ENCODE measurements around the gene ERP44. TPM values are rescaled to one million over a fixed set of nuclear protein-coding genes. Genes with fewer than 3 reads are reported as not detected.

Gene ERP44
- polyA plus RNA-seq, 1 donor, result 42.5 TPM

GRCh38 chr9:99980598-99980997 is 118.2 kb downstream of the ERP44 start:
- Histone ChIP-seq H3K27me3 (ENCODE audit: control insufficient read depth, insufficient read depth, low read length) (no peaks in the 10 kb centered on the region), H3K4me1 (ENCODE audit: control insufficient read depth, insufficient read depth, low read length) (no peaks in the 10 kb centered on the region), H3K9me3 (ENCODE audit: control insufficient read depth, low read depth, low read length) (no peaks in the 10 kb centered on the region), H3K36me3 (ENCODE audit: control insufficient read depth, insufficient read depth, low read length) (peaks cover 3% of the 10 kb centered on the region), H3K4me3 (ENCODE audit: low read length) (no peak overlapping the region), H3K27ac (ENCODE audit: low read length) (no peak overlapping the region)
- no CpG with 5 or more reads among the region's 2 CpGs for WGBS (ENCODE audit: insufficient coverage, low lambda C conversion rate)
- DNase-seq, result no peak

GRCh38 chr9:99978221-99978620 is 120.6 kb downstream of the ERP44 start:
- Histone ChIP-seq H3K36me3 (ENCODE audit: control insufficient read depth, insufficient read depth, low read length) (peaks cover 3% of the 10 kb centered on the region), H3K4me1 (ENCODE audit: control insufficient read depth, insufficient read depth, low read length) (no peaks in the 10 kb centered on the region), H3K27me3 (ENCODE audit: control insufficient read depth, insufficient read depth, low read length) (no peaks in the 10 kb centered on the region), H3K27ac (ENCODE audit: low read length) (no peak overlapping the region), H3K4me3 (ENCODE audit: low read length) (no peak overlapping the region), H3K9me3 (ENCODE audit: control insufficient read depth, low read depth, low read length) (no peaks in the 10 kb centered on the region)
- no peak for DNase-seq
- no CpG with 5 or more reads among the region's 1 CpG for WGBS (ENCODE audit: insufficient coverage, low lambda C conversion rate)

- Histone ChIP-seq H3K4me3 (ENCODE audit: low read length) (no peak overlapping the region), H3K36me3 (ENCODE audit: control insufficient read depth, insufficient read depth, low read length) (no peaks in the 10 kb centered on the region), H3K9me3 (ENCODE audit: control insufficient read depth, low read depth, low read length) (no peaks in the 10 kb centered on the region), H3K4me1 (ENCODE audit: control insufficient read depth, insufficient read depth, low read length) (no peaks in the 10 kb centered on the region), H3K27me3 (ENCODE audit: control insufficient read depth, insufficient read depth, low read length) (no peaks in the 10 kb centered on the region), H3K27ac (ENCODE audit: low read length) (no peak overlapping the region)
- no peak for DNase-seq
- 100% methylated on average over 1 of the region's 3 CpGs for WGBS (ENCODE audit: insufficient coverage, low lambda C conversion rate)
Observed at GRCh38 chr9:99977033-99977792, 121.6 kb downstream of the ERP44 start.

GRCh38 chr9:99973455-99973854 is 125.3 kb downstream of the ERP44 start:
- H3K36me3 ChIP-seq (ENCODE audit: control insufficient read depth, insufficient read depth, low read length), result peaks cover 19% of the 10 kb centered on the region
- H3K27ac ChIP-seq (ENCODE audit: low read length), result no peak overlapping the region
- no peaks in the 10 kb centered on the region for H3K27me3 ChIP-seq (ENCODE audit: control insufficient read depth, insufficient read depth, low read length)
- no peak for DNase-seq
- H3K4me3 ChIP-seq (ENCODE audit: low read length), result no peak overlapping the region
- no peaks in the 10 kb centered on the region for H3K4me1 ChIP-seq (ENCODE audit: control insufficient read depth, insufficient read depth, low read length)
- WGBS (ENCODE audit: insufficient coverage, low lambda C conversion rate), result 100% methylated on average over 3 of the region's 3 CpGs
- H3K9me3 ChIP-seq (ENCODE audit: control insufficient read depth, low read depth, low read length), result no peaks in the 10 kb centered on the region

- peaks cover 30% of the 10 kb centered on the region for H3K36me3 ChIP-seq (ENCODE audit: control insufficient read depth, insufficient read depth, low read length)
- no peaks in the 10 kb centered on the region for H3K9me3 ChIP-seq (ENCODE audit: control insufficient read depth, low read depth, low read length)
- DNase-seq, result no peak
- no peaks in the 10 kb centered on the region for H3K4me1 ChIP-seq (ENCODE audit: control insufficient read depth, insufficient read depth, low read length)
- no peak overlapping the region for H3K4me3 ChIP-seq (ENCODE audit: low read length)
- H3K27me3 ChIP-seq (ENCODE audit: control insufficient read depth, insufficient read depth, low read length), result no peaks in the 10 kb centered on the region
- H3K27ac ChIP-seq (ENCODE audit: low read length), result no peak overlapping the region
Observed at GRCh38 chr9:99971410-99971809, 127.4 kb downstream of the ERP44 start.

- WGBS (ENCODE audit: insufficient coverage, low lambda C conversion rate), result no CpG with 5 or more reads among the region's 2 CpGs
- peaks cover 30% of the 10 kb centered on the region for H3K36me3 ChIP-seq (ENCODE audit: control insufficient read depth, insufficient read depth, low read length)
- H3K27me3 ChIP-seq (ENCODE audit: control insufficient read depth, insufficient read depth, low read length), result no peaks in the 10 kb centered on the region
- no peak overlapping the region for H3K27ac ChIP-seq (ENCODE audit: low read length)
- no peak overlapping the region for H3K4me3 ChIP-seq (ENCODE audit: low read length)
- no peaks in the 10 kb centered on the region for H3K4me1 ChIP-seq (ENCODE audit: control insufficient read depth, insufficient read depth, low read length)
- DNase-seq, result no peak
- no peaks in the 10 kb centered on the region for H3K9me3 ChIP-seq (ENCODE audit: control insufficient read depth, low read depth, low read length)
Observed at GRCh38 chr9:99970481-99970880, 128.3 kb downstream of the ERP44 start.

- Histone ChIP-seq H3K4me3 (ENCODE audit: low read length) (no peak overlapping the region), H3K4me1 (ENCODE audit: control insufficient read depth, insufficient read depth, low read length) (no peaks in the 10 kb centered on the region), H3K27ac (ENCODE audit: low read length) (no peak overlapping the region), H3K9me3 (ENCODE audit: control insufficient read depth, low read depth, low read length) (no peaks in the 10 kb centered on the region), H3K27me3 (ENCODE audit: control insufficient read depth, insufficient read depth, low read length) (no peaks in the 10 kb centered on the region), H3K36me3 (ENCODE audit: control insufficient read depth, insufficient read depth, low read length) (peaks cover 42% of the 10 kb centered on the region)
- no CpG with 5 or more reads among the region's 2 CpGs for WGBS (ENCODE audit: insufficient coverage, low lambda C conversion rate)
- no peak for DNase-seq
Observed at GRCh38 chr9:99967457-99967856, 131.3 kb downstream of the ERP44 start.

GRCh38 chr9:99966716-99967115 is 132.1 kb downstream of the ERP44 start:
- no peak for DNase-seq
- H3K27ac ChIP-seq (ENCODE audit: low read length), result no peak overlapping the region
- WGBS (ENCODE audit: insufficient coverage, low lambda C conversion rate), result no CpG with 5 or more reads among the region's 2 CpGs

GRCh38 chr9:99966001-99966400 is 132.8 kb downstream of the ERP44 start:
- Histone ChIP-seq H3K36me3 (ENCODE audit: control insufficient read depth, insufficient read depth, low read length) (peaks cover 45% of the 10 kb centered on the region), H3K27me3 (ENCODE audit: control insufficient read depth, insufficient read depth, low read length) (no peaks in the 10 kb centered on the region), H3K27ac (ENCODE audit: low read length) (no peak overlapping the region), H3K9me3 (ENCODE audit: control insufficient read depth, low read depth, low read length) (no peaks in the 10 kb centered on the region), H3K4me1 (ENCODE audit: control insufficient read depth, insufficient read depth, low read length) (no peaks in the 10 kb centered on the region), H3K4me3 (ENCODE audit: low read length) (no peak overlapping the region)
- no peak for DNase-seq
- WGBS (ENCODE audit: insufficient coverage, low lambda C conversion rate), result 100% methylated on average over 1 of the region's 2 CpGs

More at GRCh38 chr9:99966716-99967115, 132.1 kb downstream of the ERP44 start:
- Histone ChIP-seq H3K27me3 (ENCODE audit: control insufficient read depth, insufficient read depth, low read length) (no peaks in the 10 kb centered on the region), H3K4me3 (ENCODE audit: low read length) (no peak overlapping the region), H3K4me1 (ENCODE audit: control insufficient read depth, insufficient read depth, low read length) (no peaks in the 10 kb centered on the region), H3K9me3 (ENCODE audit: control insufficient read depth, low read depth, low read length) (no peaks in the 10 kb centered on the region), H3K36me3 (ENCODE audit: control insufficient read depth, insufficient read depth, low read length) (peaks cover 42% of the 10 kb centered on the region)

GRCh38 chr9:99964336-99964735 is 134.5 kb downstream of the ERP44 start:
- WGBS (ENCODE audit: insufficient coverage, low lambda C conversion rate), result no CpG with 5 or more reads among the region's 1 CpG
- no peaks in the 10 kb centered on the region for H3K4me1 ChIP-seq (ENCODE audit: control insufficient read depth, insufficient read depth, low read length)
- no peaks in the 10 kb centered on the region for H3K9me3 ChIP-seq (ENCODE audit: control insufficient read depth, low read depth, low read length)
- no peak for DNase-seq
- peaks cover 44% of the 10 kb centered on the region for H3K36me3 ChIP-seq (ENCODE audit: control insufficient read depth, insufficient read depth, low read length)
- no peak overlapping the region for H3K27ac ChIP-seq (ENCODE audit: low read length)
- no peak overlapping the region for H3K4me3 ChIP-seq (ENCODE audit: low read length)
- no peaks in the 10 kb centered on the region for H3K27me3 ChIP-seq (ENCODE audit: control insufficient read depth, insufficient read depth, low read length)

GRCh38 chr9:99962680-99963261 is 136.0 kb downstream of the ERP44 start:
- peaks cover 36% of the 10 kb centered on the region for H3K36me3 ChIP-seq (ENCODE audit: control insufficient read depth, insufficient read depth, low read length)
- no peak overlapping the region for H3K4me3 ChIP-seq (ENCODE audit: low read length)
- no peak for DNase-seq
- no peak overlapping the region for H3K27ac ChIP-seq (ENCODE audit: low read length)
- no peaks in the 10 kb centered on the region for H3K9me3 ChIP-seq (ENCODE audit: control insufficient read depth, low read depth, low read length)
- no peaks in the 10 kb centered on the region for H3K4me1 ChIP-seq (ENCODE audit: control insufficient read depth, insufficient read depth, low read length)
- no peaks in the 10 kb centered on the region for H3K27me3 ChIP-seq (ENCODE audit: control insufficient read depth, insufficient read depth, low read length)
- 100% methylated on average over 1 of the region's 1 CpG for WGBS (ENCODE audit: insufficient coverage, low lambda C conversion rate)
